ENCODE measurements around the gene MTHFSD. TPM values are rescaled to one million over a fixed set of nuclear protein-coding genes. Genes with fewer than 3 reads are reported as not detected.

Gene MTHFSD
- total RNA-seq, 1 experiment from 2014 or later, result 4.7 TPM

- Mint-ChIP-seq H3K9me3 (no peaks in the 10 kb centered on the region), H3K4me1 (peaks cover 0 to 10% of the 10 kb centered on the region in 2 experiments; a peak in 2 of 4 replicates), H3K4me3 (no peak overlapping the region), H3K36me3 (ENCODE audit: insufficient read depth in 1 of 3, low read depth in 3 of 3) (no peaks in the 10 kb centered on the region), H3K27me3 (ENCODE audit: low read depth) (peaks cover 63% of the 10 kb centered on the region), H3K27ac (no peak overlapping the region)
- Histone ChIP-seq H3T11ph (ENCODE audit: low read length) (no peak overlapping the region), H4K8ac (replicated peaks; ENCODE audit: insufficient read length, low read depth, low read length) (no peak overlapping the region), H3K9ac (ENCODE audit: extremely low read depth, insufficient read length, low read length) (no peak overlapping the region), H3K14ac (ENCODE audit: insufficient read depth, low read length) (no peak overlapping the region), H3K23ac (ENCODE audit: insufficient read length, low read depth, low read length) (no peak overlapping the region), H2BK20ac (ENCODE audit: low read depth, low read length, poor library complexity, severe bottlenecking) (no peak overlapping the region), H3K23me2 (ENCODE audit: insufficient read length, low read depth, low read length, poor library complexity, severe bottlenecking) (no peaks in the 10 kb centered on the region), H3K27ac (ENCODE audit: insufficient read length, low read depth, low read length) (no peak overlapping the region), H2BK15ac (ENCODE audit: low read depth, low read length) (no peak overlapping the region), H2AFZ (ENCODE audit: low read length) (no peak overlapping the region), H2BK5ac (ENCODE audit: insufficient read length, low read length) (no peak overlapping the region), H3K18ac (ENCODE audit: insufficient read length, low read depth, low read length) (no peak overlapping the region), H3K4ac (ENCODE audit: low read depth, low read length) (no peak overlapping the region), H3K4me1 (ENCODE audit: insufficient read depth, low read length) (no peaks in the 10 kb centered on the region), H3K79me1 (ENCODE audit: insufficient read depth, low read depth, low read length, poor library complexity, severe bottlenecking) (no peaks in the 10 kb centered on the region), H2BK12ac (ENCODE audit: insufficient read length, low read depth, low read length) (no peak overlapping the region), H3K4me2 (ENCODE audit: insufficient read depth, insufficient read length, low read length) (no peak overlapping the region), H2AK5ac (ENCODE audit: insufficient read length, low read length) (no peak overlapping the region), H2BK120ac (ENCODE audit: low read depth, low read length, poor library complexity, severe bottlenecking) (no peak overlapping the region), H4K91ac (ENCODE audit: insufficient read length, low read depth, low read length) (no peak overlapping the region), H3K27me3 (ENCODE audit: insufficient read depth, low read length) (no peaks in the 10 kb centered on the region), H3K79me2 (ENCODE audit: insufficient read depth, low read length) (no peaks in the 10 kb centered on the region), H4K20me1 (ENCODE audit: control insufficient read depth, insufficient read depth, insufficient read length) (no peaks in the 10 kb centered on the region), H3K56ac (ENCODE audit: insufficient read length, low read depth, low read length) (no peak overlapping the region), H3K9me3 (ENCODE audit: control insufficient read depth, low read depth, low read length) (no peaks in the 10 kb centered on the region), H4K5ac (ENCODE audit: insufficient read length, low read depth, low read length) (no peak overlapping the region)
- DNase-seq, result no peak
- TF ChIP-seq CTCF (conservative IDR thresholded peaks at IDR 0.05), result no peak
- no CpG with 5 or more reads among the region's 13 CpGs for WGBS (ENCODE audit: extremely low coverage, insufficient read length, low lambda C conversion rate)
Measured at GRCh38 chr16:86593913-86594620, 39.0 kb upstream of the MTHFSD start.
